Ovary (tissue), 3 donors: ENCODE data around the gene KDELR3.

Experiments used
- POLR2A ChIP-seq: fragments of 450-650 bp; IDR thresholded peaks from one replicate; pipeline ENCODE4 v1.6.1; 2017; ENCODE audit warnings: antibody characterized with exemption, mild to moderate bottlenecking, moderate library complexity
- TF ChIP-seq, protein P1 (sequence below), 3 donors: fragments of 450-650 bp in 2 of 3; fragments of 200-600 bp in 1 of 3; IDR thresholded peaks; one replicate each; pipeline versions ENCODE4 v1.5.1 to v1.8.0; 2016 to 2022; ENCODE audit warnings: antibody characterized with exemption in 3 of 3, mild to moderate bottlenecking in 1 of 3
- donor health status: DM: no; HTN: no; CAD: no.

DNA sequence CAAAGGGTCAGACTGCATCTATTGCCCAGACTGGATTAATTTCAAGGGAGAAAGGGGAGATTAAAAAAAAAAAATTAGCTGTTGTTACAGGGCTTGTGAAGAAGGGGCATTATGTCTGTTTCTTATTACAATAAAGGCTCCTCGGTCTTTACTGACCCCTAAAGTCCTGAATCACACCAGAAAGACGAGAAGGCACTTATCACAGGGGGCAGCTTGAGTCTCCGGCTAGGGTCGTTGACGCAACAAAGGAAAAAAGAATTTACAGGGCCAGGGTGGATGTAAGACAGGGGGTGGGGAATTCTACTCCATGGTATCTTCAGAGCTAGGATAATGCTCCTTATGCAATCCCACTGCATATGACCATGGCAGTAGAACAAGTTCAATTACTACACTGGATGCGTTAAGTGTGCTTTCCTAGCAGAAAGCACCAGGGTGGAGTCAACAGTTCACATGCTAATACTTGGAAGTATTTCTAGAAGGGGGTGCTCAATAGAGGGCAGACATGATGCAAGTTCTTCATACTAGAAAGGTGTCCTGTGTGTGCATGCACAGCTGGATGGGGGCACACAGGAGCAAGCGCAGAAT, 21.8 kb downstream of the KDELR3 start:
- TF ChIP-seq, protein P1, sequence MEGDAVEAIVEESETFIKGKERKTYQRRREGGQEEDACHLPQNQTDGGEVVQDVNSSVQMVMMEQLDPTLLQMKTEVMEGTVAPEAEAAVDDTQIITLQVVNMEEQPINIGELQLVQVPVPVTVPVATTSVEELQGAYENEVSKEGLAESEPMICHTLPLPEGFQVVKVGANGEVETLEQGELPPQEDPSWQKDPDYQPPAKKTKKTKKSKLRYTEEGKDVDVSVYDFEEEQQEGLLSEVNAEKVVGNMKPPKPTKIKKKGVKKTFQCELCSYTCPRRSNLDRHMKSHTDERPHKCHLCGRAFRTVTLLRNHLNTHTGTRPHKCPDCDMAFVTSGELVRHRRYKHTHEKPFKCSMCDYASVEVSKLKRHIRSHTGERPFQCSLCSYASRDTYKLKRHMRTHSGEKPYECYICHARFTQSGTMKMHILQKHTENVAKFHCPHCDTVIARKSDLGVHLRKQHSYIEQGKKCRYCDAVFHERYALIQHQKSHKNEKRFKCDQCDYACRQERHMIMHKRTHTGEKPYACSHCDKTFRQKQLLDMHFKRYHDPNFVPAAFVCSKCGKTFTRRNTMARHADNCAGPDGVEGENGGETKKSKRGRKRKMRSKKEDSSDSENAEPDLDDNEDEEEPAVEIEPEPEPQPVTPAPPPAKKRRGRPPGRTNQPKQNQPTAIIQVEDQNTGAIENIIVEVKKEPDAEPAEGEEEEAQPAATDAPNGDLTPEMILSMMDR (IDR thresholded peaks at IDR 0.05): no peak
- TF ChIP-seq POLR2A: no peak
